ENCODE results near the gene UBP1.
"Not testable (repeated sequence)": the region's sequence is repeated elsewhere in the genome, so short reads cannot be mapped to it uniquely, and the experiment has no call there.

DNA sequence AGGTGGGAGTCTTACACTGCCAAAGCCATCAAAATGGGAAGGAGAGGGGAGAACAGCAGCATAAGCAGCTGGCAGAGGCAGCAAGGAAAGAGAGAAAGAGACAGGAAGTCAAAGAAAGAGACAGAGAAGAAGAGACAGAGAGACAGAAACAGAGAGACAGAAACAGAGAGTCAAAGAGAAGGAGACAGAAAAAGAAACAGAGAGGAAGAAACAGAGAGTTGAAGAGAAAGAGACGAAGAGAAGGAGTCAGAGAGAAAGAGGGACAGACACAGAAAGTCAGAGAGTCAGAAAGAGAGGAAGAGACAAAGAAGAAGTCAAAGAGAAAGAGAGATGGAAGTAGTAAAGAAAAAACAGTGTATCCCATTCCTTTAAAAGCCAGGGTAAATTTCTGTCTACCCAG lies 11.8 kb upstream of the UBP1 start:
- not testable (repeated sequence) for TF ChIP-seq BHLHE40 (IDR thresholded peaks at IDR 0.05; ENCODE audit: borderline replicate concordance); ARNT (IDR thresholded peaks at IDR 0.05); LEF1 (IDR thresholded peaks at IDR 0.05; ENCODE audit: borderline replicate concordance); FOXA1 (IDR thresholded peaks at IDR 0.05); SUZ12 (IDR thresholded peaks at IDR 0.05); CTBP1 (IDR thresholded peaks at IDR 0.05; ENCODE audit: borderline replicate concordance)

All from HEK293T (cell line).